IPS DF 4.7 (cell line): ENCODE results near the gene GPR137B.
"Not testable (repeated sequence)": the region's sequence is repeated elsewhere in the genome, so short reads cannot be mapped to it uniquely, and the experiment has no call there.

Source experiments
- DNase-seq: peaks from one replicate; pipeline ENCODE4 v3.0.0-alpha.2; 2013; ENCODE audit warnings: low spot score; ENCODE audit errors: extremely low read depth

Gene GPR137B, protein sequence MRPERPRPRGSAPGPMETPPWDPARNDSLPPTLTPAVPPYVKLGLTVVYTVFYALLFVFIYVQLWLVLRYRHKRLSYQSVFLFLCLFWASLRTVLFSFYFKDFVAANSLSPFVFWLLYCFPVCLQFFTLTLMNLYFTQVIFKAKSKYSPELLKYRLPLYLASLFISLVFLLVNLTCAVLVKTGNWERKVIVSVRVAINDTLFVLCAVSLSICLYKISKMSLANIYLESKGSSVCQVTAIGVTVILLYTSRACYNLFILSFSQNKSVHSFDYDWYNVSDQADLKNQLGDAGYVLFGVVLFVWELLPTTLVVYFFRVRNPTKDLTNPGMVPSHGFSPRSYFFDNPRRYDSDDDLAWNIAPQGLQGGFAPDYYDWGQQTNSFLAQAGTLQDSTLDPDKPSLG

GRCh38 chr1:236142253-236143103 is at the start of gene GPR137B:
GPR137B (plus strand) TSS chr1:236142539; CDS start chr1:236142623, 84 bp downstream.
- no peak for DNase-seq

DNA sequence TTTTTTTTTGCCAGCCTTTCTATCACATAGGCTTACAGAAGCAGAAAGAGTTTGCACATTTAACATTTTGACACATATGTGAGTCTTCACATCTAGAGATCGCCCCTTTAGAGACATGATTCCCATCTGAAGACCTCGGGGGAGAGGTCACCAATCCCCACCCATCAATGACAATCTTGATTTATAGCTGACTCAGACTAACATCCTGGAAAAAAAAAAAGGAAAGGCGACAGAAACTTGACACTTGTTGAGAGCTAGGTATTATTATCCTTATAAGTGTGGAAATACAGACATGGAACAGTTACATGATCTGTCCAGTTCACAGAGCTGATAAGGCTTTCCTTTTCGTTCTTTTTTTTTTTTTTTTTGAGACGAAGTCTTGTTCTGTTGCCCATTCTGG is 49.4 kb upstream of the GPR137B start:
- no peak for DNase-seq

DNA sequence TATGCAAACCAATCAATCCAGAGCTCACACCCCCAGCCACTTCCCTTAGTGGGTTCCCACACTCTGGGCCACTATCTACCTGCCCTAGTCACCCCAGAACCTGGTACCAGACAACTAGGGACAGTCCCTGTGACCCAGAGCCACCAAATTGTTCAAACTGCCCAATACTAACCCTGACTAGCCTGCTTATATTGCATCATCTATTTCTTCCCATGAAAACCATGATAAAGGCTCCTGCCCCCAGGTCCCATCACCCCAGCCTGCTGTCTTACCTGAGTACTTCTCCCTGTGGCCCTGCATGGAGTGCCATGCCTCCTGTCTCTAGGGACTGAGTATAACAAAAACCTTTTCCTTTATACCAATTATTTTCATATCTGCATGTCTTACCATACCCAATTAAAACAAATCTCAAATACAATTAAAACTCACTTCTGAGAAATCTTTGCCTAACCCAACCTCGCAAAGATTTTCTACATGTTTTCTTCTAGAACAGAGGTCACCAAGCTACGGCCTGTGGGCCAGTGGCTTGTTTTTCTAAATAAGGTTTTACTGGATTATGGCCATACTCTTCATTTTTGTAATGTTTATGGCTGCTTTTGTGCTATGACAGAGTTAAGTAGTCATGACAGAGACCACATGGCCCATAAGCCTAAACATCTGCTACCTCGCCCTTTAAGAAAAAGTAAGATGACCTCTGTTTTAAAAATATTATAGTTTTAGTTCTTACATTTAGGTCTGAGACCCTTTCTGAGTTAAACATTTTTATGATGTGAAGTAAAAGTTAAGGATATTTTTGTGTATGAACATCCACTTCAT is 46.4 kb upstream of the GPR137B start:
- no peak for DNase-seq

DNA sequence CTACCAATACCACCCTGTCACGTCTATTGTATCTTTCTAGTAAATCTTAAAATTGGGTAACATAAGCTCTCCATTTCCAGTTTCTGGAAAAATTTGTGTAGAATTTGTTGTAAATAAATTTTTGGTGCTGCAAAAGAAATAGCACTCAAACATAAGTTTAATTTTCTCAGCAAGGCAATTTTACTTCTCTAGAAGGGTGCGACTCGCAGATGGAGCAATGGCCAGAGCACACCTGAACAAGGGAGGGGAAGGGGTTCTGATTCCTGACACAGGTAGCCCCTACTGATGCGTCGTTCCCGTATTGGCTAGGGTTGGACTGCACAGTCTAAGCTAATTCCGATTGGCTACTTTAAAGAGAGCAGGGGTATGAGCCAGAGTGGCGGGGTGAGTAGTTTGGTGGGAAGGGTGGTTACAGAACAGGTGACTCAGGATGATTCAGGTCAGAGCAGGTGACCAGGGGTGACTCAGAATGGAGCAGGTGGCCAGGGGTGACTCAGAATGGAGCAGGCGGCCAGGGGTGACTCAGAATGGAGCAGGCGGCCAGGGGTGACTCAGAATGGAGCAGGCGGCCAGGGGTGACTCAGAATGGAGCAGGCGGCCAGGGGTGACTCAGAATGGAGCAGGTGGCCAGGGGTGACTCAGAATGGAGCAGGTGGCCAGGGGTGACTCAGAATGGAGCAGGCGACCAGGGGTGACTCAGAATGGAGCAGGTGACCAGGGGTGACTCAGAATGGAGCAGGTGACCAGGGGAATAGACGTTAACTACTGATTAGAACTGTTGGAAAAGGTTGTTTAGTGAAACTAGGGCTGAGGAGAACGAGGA is 45.5 kb upstream of the GPR137B start:
- DNase-seq: not testable (repeated sequence)

DNA sequence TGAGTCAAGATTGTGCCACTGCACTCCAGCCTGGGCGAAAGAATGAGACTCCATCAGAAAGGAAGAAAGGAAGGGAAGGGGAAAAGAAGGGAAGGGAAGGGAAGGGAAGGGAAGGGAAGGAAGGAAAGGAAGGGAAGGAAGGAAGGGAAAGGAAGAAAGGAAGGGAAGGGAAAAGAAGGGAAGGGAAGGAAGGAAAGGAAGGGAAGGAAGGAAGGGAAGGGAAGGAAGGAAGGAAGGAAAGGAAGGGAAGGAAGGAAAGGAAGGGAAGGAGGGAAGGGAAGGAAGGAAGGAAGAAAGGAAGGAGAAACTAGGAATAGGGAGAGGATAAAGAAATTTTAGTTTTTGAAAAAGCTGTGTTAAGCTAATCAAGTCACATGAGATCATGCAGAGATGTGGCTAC is 44.1 kb upstream of the GPR137B start:
- DNase-seq: no peak

DNA sequence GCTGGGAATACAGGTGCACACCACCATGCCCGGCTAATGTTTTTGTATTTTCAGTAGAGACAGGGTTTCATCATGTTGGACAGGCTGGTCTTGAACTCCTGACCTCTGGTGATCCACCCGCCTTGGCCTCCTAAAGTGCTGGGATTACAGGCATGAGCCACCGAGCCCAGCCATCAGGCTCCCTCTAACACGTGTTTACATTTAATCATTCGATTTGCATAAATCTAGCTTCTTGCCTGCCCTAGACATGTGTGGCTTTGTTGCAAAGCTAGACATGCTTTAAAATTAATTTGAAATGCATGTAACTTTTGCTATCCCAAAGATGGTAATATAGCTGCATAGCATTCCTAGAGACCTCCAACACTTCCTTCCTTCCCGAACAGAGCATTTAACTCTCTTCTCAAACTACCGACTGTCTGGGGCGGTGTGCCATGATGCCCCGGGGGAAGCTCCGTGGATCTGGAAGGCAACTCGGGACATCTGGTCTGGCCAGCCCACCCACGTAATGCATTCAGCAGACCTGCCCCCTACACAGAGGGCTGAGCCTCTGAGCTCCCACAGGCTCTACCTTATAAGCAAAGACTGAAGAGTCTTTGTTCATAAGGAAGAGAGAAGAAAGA is 42.9 kb upstream of the GPR137B start:
- no peak for DNase-seq

- DNase-seq: no peak
Observed at GRCh38 chr1:236100799-236101198, 41.5 kb upstream of the GPR137B start.

- no peak for DNase-seq
Observed at GRCh38 chr1:236101233-236102200, 40.8 kb upstream of the GPR137B start.

GRCh38 chr1:236102611-236103010 is 39.7 kb upstream of the GPR137B start:
- DNase-seq: no peak

DNA sequence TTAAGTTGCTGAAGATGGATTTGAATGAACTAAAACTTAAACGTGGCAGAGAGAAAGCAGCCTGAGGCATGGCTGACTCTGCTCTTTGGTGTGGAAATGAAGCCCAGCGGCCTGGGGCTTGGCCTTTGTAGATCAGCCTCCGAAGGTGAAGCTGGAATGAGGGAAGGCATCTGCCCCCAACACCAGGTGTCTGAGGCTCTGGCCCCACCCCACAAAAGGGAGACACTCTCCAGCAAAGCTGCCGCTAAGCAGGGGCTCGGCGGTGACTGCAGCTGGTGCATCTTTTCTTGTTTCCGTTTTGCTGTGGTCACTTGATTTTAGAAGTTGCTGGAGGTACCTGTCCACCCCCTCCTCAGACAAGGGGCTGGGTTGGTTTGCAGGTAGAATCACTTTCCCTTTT is 39.3 kb upstream of the GPR137B start:
- no peak for DNase-seq

DNA sequence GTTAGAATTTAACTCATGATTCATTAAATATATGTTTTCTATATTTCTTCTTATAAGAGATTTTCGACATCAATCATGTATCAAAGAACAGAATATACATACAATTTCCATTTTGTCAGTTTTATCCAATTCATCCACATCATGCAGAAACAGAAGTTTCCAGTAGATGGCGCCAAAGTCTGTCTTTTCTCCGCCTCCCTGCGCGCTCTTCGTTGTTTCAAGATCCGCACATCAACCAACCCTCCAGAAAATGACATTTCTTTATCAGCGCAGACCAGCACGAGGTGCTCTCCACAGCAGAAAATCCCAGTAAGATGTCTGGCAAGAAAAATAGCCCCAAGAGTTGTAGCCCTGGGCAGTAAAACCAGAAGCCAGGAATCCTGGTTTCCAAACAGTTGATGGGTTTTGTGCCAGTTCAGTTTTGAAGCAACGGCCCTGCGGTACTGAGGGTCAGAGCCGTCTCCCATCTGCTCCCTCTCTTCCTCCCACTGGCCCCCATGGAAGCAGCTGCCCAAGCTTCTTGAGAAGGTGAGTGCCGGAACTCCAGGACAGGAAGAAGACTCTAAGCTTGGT is 38.6 kb upstream of the GPR137B start:
- DNase-seq: peak; percentile 41

DNA sequence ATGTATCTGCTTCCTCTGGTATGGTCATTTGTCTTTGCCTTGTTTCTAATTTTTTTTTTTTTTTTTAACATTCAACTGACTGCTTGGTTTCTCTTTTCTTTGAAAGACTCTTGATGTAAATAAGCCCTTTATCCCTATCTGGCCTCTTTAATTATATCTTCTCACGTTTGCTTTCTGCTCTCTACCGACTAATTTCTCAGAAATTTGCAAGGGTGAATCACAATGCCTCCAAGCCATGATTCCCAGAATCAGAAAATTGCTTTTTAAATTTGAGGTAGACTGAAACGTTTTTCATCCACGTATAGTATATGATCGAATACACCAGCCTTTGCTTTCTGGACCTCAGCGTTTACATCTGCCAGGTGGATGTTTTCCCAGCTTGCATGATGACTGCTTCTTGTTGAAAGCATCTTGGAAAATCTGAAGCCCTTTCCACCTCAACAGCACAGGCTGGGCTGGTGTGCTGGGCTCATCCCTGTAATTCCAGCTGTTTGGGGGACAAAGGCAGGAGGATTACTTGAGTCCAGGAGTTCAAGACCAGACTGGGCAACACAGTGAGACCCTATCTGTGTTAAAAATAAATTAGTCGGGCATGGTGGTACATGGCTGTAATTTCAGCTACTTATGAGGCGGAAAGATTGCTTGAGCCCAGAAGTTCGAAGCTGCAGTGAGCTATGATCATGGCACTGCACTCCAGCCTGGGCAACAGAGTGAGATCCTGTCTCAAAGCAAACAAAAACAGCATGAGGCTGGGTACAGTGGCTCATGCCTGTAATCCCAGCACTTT is 35.0 kb upstream of the GPR137B start:
- DNase-seq: no peak

DNA sequence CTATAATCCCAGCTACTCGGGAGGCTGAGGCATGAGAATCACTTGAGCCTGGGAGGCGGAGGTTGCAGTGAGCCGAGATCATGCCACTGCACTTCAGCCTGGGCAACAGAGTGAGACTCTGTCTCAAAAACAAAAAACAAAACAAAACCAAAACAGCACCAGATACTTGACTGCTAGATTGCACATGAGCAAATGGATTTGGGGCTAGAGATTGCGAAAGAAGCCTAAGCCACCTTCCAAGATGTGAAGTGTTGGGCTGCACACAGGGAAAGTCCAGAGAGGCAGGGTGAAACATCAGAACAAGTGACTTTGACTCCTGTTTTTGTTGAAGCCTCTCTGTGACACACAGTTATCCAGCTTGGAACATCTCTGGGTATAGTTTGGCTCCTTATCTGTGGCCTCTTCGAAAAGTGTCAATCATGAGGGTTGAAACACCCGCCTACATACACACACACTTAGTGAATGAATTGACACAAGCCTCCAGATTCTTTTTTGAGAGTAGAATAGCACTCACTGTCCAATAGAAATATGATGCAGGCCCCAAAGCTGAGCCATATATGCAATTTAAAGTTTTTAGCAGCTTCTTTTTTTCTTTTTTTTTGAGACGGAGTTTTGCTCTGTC is 34.2 kb upstream of the GPR137B start:
- no peak for DNase-seq

DNA sequence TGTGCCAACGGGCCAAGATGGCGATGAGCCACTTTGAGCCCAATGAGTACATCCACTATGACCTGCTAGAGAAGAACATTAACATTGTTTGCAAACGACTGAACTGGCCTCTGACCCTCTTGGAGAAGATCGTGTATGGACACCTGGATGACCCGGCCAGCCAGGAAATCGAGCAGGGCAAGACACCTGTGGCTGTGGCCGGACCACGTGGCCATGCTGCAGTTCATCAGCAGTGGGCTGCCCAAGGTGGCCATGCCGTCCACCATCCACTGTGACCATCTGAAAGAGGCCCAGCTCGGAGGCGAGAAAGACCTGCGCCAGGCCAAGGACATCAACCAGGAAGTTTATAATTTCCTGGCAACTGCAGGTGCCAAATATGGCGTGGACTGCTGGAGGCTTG is 32.2 kb upstream of the GPR137B start:
- DNase-seq: no peak

DNA sequence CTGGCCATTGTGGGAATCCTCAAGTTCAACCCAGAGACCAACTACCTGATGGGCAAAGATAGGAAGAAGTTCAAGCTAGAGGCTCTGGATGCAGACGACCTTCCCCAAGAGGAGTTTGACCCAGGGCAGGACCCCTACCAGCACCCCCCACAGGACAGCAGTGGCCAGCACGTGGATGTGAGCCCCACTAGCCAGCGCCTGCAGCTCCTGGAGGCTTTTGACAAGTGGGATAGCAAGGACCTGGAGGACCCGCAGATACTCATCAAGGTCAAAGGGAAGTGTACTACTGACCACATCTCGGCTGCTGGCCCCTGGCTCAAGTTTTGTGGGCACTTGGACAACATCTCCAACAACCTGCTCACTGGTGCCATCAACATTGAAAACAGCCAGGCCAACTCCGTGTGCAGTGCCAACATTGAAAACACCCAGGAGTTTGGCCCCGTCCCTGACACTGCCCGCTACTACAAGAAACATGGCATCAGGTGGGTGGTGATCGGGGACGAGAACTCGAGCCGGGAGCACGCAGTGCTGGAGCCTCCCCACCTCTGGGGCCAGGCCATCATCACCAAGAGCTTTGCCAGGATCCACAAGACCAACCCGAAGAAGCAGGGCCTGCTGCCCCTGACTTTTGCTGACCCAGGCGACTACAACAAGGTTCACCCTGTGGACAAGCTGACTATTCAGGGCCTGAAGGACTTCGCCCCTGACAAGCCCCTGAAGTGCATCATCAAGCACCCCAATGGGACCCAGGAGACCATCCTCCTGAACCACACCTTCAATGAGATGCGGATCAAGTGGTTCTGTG is 30.6 kb upstream of the GPR137B start:
- DNase-seq: no peak

DNA sequence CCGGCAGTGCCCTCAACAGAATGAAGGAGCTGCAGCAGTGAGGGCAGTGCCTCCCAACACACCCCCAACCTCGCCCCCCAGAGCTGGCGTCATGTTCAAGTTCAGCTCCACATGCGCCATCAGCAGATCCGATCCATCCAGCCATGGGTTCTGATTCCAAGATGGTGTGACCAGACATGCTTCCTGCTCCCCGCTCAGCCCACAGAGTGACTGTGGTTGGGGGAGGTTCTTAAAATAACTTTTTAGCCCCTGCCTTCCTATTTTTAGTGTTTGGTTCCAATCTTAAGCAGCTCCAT is 30.1 kb upstream of the GPR137B start:
- no peak for DNase-seq
